ENCODE results near the gene RINL. TPM values are rescaled to one million over a fixed set of nuclear protein-coding genes. Genes with fewer than 3 reads are reported as not detected.
A peak's percentile ranks its signal among the peaks of the same experiment; 100 is the strongest.

RINL gene
- total RNA-seq, 1 donor = 2.5 TPM

DNA sequence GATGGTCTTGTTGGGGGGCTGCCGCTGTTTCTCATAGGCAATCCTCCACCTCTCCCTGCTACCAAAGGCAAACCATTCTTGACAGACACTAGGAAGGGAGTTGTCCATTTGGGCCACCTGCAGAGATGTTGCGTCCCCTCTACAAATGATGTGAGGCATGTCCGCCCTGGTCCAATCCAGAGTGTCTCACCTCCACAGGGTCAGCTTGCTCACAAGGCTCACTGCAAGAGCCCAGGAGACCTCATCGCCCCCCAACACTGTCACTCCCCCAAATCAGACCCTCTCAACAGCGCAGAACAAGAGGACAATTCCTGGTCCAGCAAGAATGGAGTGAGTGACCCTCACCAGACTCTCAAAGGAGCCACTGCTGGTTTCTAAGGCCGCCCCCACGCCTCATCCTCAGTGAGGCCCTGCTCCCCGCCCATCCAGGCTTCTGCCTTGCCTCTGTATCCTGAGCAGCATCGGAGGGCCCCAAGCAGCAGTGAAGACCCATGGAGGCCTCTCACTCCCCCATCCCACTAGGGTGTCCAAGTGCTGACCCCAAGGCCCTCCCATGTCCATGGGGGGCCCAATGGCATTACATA is 34.8 kb downstream of the RINL start:
- no peak overlapping the region for H3K4me2 ChIP-seq (ENCODE audit: insufficient read depth, low read length)
- H3K4me3 ChIP-seq (ENCODE audit: insufficient read depth, low read length) = no peak overlapping the region
- no peak overlapping the region for H2AFZ ChIP-seq (ENCODE audit: low read length)
- no peaks in the 10 kb centered on the region for H3K27me3 ChIP-seq (ENCODE audit: insufficient read depth, low read length)
- H3K27ac ChIP-seq (ENCODE audit: low read depth, low read length) = no peak overlapping the region
- H4K20me1 ChIP-seq (ENCODE audit: insufficient read depth, low read length) = peaks cover 87% of the 10 kb centered on the region
- TF ChIP-seq, protein P1, sequence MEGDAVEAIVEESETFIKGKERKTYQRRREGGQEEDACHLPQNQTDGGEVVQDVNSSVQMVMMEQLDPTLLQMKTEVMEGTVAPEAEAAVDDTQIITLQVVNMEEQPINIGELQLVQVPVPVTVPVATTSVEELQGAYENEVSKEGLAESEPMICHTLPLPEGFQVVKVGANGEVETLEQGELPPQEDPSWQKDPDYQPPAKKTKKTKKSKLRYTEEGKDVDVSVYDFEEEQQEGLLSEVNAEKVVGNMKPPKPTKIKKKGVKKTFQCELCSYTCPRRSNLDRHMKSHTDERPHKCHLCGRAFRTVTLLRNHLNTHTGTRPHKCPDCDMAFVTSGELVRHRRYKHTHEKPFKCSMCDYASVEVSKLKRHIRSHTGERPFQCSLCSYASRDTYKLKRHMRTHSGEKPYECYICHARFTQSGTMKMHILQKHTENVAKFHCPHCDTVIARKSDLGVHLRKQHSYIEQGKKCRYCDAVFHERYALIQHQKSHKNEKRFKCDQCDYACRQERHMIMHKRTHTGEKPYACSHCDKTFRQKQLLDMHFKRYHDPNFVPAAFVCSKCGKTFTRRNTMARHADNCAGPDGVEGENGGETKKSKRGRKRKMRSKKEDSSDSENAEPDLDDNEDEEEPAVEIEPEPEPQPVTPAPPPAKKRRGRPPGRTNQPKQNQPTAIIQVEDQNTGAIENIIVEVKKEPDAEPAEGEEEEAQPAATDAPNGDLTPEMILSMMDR (IDR thresholded peaks at IDR 0.05; ENCODE audit: extremely low read depth, low read depth, low read length) = no peak
- H3K9me3 ChIP-seq (ENCODE audit: low read depth, low read length) = no peaks in the 10 kb centered on the region
- H3K4me1 ChIP-seq (ENCODE audit: insufficient read depth, low read length) = peaks cover 8% of the 10 kb centered on the region
- H3K36me3 ChIP-seq (ENCODE audit: insufficient read depth, low read length) = peaks cover 98% of the 10 kb centered on the region
- H3K79me2 ChIP-seq (ENCODE audit: insufficient read depth, low read length) = peaks cover 91% of the 10 kb centered on the region
- no peak for DNase-seq (ENCODE audit: insufficient read length, low spot score, missing footprints)

DNA sequence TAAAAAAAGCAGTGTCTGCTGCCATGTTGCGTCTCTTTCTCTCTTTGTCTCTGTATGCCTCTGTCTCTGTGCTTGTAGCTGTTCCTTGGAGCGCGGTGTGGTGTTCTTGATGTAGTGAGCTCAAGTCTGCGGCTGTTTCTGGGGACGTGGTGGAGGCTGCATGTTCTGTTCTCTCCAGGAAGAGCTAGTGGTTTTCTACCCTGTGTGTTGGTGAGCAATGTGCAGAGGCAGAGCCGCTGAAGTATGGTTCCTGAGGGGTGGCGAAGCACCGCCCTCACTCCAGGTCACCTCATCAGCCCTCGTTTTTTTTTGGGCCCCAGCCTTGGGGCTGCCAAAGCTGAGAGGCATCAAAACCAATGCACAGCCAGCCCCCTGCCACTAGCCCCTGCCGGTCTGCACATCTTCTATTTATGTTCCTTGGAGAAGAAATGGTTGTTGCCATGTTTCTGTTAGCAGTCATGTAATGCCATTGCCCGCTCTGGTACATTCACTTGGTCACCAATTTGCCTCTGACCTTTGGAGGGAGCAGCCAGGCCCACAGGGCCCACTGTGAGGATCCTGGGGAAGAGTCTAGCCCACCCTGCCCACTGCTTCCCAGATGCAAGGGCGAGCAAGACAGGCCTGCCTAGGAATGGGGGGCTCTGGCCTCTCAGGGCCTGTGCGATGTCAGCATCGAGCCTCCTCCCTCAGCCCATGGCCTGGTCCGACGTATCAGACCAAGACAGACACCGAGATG is 35.5 kb downstream of the RINL start:
- Histone ChIP-seq H3K79me2 (ENCODE audit: insufficient read depth, low read length) (peaks cover 85% of the 10 kb centered on the region), H3K9me3 (ENCODE audit: low read depth, low read length) (no peaks in the 10 kb centered on the region), H3K27ac (ENCODE audit: low read depth, low read length) (no peak overlapping the region), H3K4me2 (ENCODE audit: insufficient read depth, low read length) (no peak overlapping the region), H3K36me3 (ENCODE audit: insufficient read depth, low read length) (peaks cover 98% of the 10 kb centered on the region), H3K27me3 (ENCODE audit: insufficient read depth, low read length) (no peaks in the 10 kb centered on the region), H4K20me1 (ENCODE audit: insufficient read depth, low read length) (peaks cover 87% of the 10 kb centered on the region), H2AFZ (ENCODE audit: low read length) (no peak overlapping the region), H3K4me1 (ENCODE audit: insufficient read depth, low read length) (peaks cover 1% of the 10 kb centered on the region), H3K4me3 (ENCODE audit: insufficient read depth, low read length) (no peak overlapping the region)
- DNase-seq (ENCODE audit: insufficient read length, low spot score, missing footprints) = no peak
- TF ChIP-seq, protein P1 (IDR thresholded peaks at IDR 0.05; ENCODE audit: extremely low read depth, low read depth, low read length) = no peak

DNA sequence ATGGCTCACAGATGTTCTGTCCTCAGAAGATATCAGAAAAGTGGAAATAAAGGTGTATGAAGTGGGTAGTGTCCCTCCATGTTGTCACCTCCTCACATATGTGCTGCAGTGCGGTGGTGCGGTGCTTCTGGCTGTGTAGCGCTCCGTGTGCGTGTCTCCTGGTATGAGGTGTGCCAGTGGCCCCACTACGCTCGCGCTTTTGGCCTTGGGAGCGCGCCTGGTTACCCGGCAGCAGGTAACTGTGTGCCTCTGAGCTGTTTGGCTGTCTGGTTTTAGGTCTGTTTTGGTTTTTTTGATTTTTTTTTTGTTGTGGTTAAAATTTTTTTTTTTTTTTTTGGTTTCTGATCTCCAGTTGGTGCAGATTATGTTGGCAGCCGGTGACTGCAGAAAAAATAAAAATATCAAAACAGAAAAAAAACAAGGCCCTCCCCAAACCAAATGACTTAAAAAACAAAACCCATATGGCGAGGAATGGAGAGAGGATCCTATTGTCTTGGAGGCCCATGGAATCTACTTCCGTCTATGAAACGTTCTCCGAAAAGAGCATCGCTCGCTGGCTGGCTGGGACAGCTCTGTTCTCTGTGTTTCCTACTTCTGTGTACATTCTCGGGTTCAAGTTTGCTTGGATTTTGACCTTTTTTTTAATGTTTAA is 36.2 kb downstream of the RINL start:
- Histone ChIP-seq H3K79me2 (ENCODE audit: insufficient read depth, low read length) (peaks cover 78% of the 10 kb centered on the region), H4K20me1 (ENCODE audit: insufficient read depth, low read length) (peaks cover 86% of the 10 kb centered on the region), H3K4me3 (ENCODE audit: insufficient read depth, low read length) (no peak overlapping the region), H3K9me3 (ENCODE audit: low read depth, low read length) (no peaks in the 10 kb centered on the region), H3K36me3 (ENCODE audit: insufficient read depth, low read length) (peaks cover 98% of the 10 kb centered on the region), H3K4me2 (ENCODE audit: insufficient read depth, low read length) (no peak overlapping the region), H2AFZ (ENCODE audit: low read length) (no peak overlapping the region), H3K27me3 (ENCODE audit: insufficient read depth, low read length) (no peaks in the 10 kb centered on the region), H3K27ac (ENCODE audit: low read depth, low read length) (no peak overlapping the region), H3K4me1 (ENCODE audit: insufficient read depth, low read length) (no peaks in the 10 kb centered on the region)
- TF ChIP-seq, protein P1 (IDR thresholded peaks at IDR 0.05; ENCODE audit: extremely low read depth, low read depth, low read length) = no peak
- DNase-seq (ENCODE audit: insufficient read length, low spot score, missing footprints) = peak; percentile 50

DNA sequence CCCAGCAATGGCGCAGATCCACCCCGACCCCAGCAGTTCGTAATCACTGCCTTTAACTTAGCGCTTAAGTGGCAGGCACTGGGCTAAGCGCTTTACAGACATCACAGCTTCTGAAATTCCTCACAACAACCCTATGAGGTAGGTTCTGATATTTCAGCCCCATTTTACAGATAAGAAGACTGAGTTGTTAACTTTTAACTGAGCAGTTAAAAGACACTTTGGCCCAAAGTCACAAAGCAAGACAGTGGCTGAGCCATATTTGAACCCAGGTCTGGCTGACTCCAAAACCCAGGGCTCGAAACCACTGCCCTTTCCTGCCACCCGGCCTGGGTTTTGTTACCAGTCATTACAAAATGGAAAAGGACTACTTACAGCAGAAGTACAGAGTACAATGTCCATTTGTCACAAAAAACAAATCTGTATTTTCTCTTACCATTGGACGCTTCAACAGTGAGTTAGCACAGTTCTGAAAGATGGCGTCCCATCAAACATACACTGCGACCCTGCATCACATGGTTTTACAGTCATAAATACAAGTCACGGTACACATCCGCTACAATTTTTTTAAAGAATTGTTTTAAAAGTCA is 36.8 kb downstream of the RINL start:
- TF ChIP-seq, protein P1 (IDR thresholded peaks at IDR 0.05; ENCODE audit: extremely low read depth, low read depth, low read length) = no peak
- Histone ChIP-seq H3K27ac (ENCODE audit: low read depth, low read length) (no peak overlapping the region), H4K20me1 (ENCODE audit: insufficient read depth, low read length) (peaks cover 84% of the 10 kb centered on the region), H2AFZ (ENCODE audit: low read length) (no peak overlapping the region), H3K4me1 (ENCODE audit: insufficient read depth, low read length) (no peaks in the 10 kb centered on the region), H3K4me3 (ENCODE audit: insufficient read depth, low read length) (no peak overlapping the region), H3K9me3 (ENCODE audit: low read depth, low read length) (no peaks in the 10 kb centered on the region), H3K36me3 (ENCODE audit: insufficient read depth, low read length) (peaks cover 98% of the 10 kb centered on the region), H3K4me2 (ENCODE audit: insufficient read depth, low read length) (no peak overlapping the region), H3K79me2 (ENCODE audit: insufficient read depth, low read length) (peaks cover 71% of the 10 kb centered on the region), H3K27me3 (ENCODE audit: insufficient read depth, low read length) (no peaks in the 10 kb centered on the region)
- no peak for DNase-seq (ENCODE audit: insufficient read length, low spot score, missing footprints)
